Neuronal stem cell (in vitro differentiated cells): ENCODE data around the gene NEK5.
"Not testable (repeated sequence)": the region's sequence is repeated elsewhere in the genome, so short reads cannot be mapped to it uniquely, and the experiment has no call there.

Source experiments
- DNase-seq: peaks from one replicate; pipeline ENCODE4 v3.0.0-alpha.2; 2013; ENCODE audit warnings: low spot score
- H2AFZ ChIP-seq: one replicate; pipeline ENCODE4 v1.6.1; 2013; ENCODE audit warnings: mild to moderate bottlenecking, low read length, inconsistent platforms
- H2AK5ac ChIP-seq: 2 replicates; pipeline ENCODE4 v1.6.1; 2013; ENCODE audit warnings: low read depth, mild to moderate bottlenecking, inconsistent platforms, low read length, moderate library complexity, mixed read lengths
- H2BK120ac ChIP-seq: 2 replicates; pipeline ENCODE4 v1.6.1; 2013; ENCODE audit warnings: low read depth, mild to moderate bottlenecking, inconsistent platforms, low read length, moderate library complexity, mixed read lengths
- H2BK12ac ChIP-seq: one replicate; pipeline ENCODE4 v1.6.1; 2013; ENCODE audit warnings: low read length, inconsistent platforms
- H2BK15ac ChIP-seq: 2 replicates; pipeline ENCODE4 v1.6.1; 2013; ENCODE audit warnings: mild to moderate bottlenecking, low read length, inconsistent platforms, mixed read lengths
- H2BK5ac ChIP-seq: one replicate; pipeline ENCODE4 v1.6.1; 2013; ENCODE audit warnings: inconsistent platforms, mild to moderate bottlenecking, low read length, moderate library complexity
- H3K14ac ChIP-seq: one replicate; pipeline ENCODE4 v1.6.1; 2013; ENCODE audit warnings: low read length, inconsistent platforms
- H3K18ac ChIP-seq: 2 replicates; pipeline ENCODE4 v1.6.1; 2013; ENCODE audit warnings: low read length, inconsistent platforms
- H3K23ac ChIP-seq: 2 replicates; pipeline ENCODE4 v1.6.1; 2013; ENCODE audit warnings: low read depth, mild to moderate bottlenecking, mixed read lengths, low read length, inconsistent platforms; ENCODE audit not compliant: poor library complexity
- H3K27ac ChIP-seq: replicated peaks from 3 replicates; pipeline ENCODE4 v1.5.1; 2013; ENCODE audit warnings: low read length, inconsistent platforms
- H3K27me3 ChIP-seq, 3 experiments: 2 replicates each; pipeline ENCODE4 v1.6.1; 2013; ENCODE audit warnings: low read length in 3 of 3, mild to moderate bottlenecking in 2 of 3, inconsistent platforms in 1 of 3, low read depth in 1 of 3, mixed read lengths in 1 of 3, moderate library complexity in 1 of 3; ENCODE audit not compliant: control insufficient read depth in 3 of 3, insufficient read depth in 3 of 3
- H3K36me3 ChIP-seq, 2 donors: replicated peaks in 1 of 2; 2 replicates each; pipeline ENCODE4 v1.6.1; 2013; ENCODE audit warnings: low read length in 2 of 2; ENCODE audit not compliant: control insufficient read depth in 2 of 2, insufficient read depth in 2 of 2
- H3K4ac ChIP-seq: 2 replicates; pipeline ENCODE4 v1.6.1; 2013; ENCODE audit warnings: inconsistent platforms, mild to moderate bottlenecking, low read length, moderate library complexity
- H3K4me1 ChIP-seq, 2 donors: 1 replicate in 1 of 2; 2 replicates in 1 of 2; pipeline ENCODE4 v1.6.1; 2013; ENCODE audit warnings: low read length in 2 of 2, low read depth in 1 of 2; ENCODE audit not compliant: control insufficient read depth in 2 of 2, insufficient read depth in 1 of 2
- H3K4me2 ChIP-seq: one replicate; pipeline ENCODE4 v1.6.1; 2013; ENCODE audit warnings: mild to moderate bottlenecking, low read length, inconsistent platforms; ENCODE audit not compliant: insufficient read depth, poor library complexity, severe bottlenecking
- H3K4me3 ChIP-seq, 2 donors: 2 replicates each; pipeline ENCODE4 v1.5.1; 2013; ENCODE audit warnings: low read length in 2 of 2, mild to moderate bottlenecking in 2 of 2, inconsistent platforms in 1 of 2, moderate library complexity in 1 of 2
- H3K79me1 ChIP-seq: one replicate; pipeline ENCODE4 v1.6.1; 2013; ENCODE audit warnings: low read depth, mild to moderate bottlenecking, inconsistent platforms, low read length, moderate library complexity
- H3K9ac ChIP-seq: one replicate; pipeline ENCODE4 v1.6.1; 2013; ENCODE audit warnings: mild to moderate bottlenecking, low read depth, low read length, inconsistent platforms; ENCODE audit not compliant: poor library complexity
- H3K9me3 ChIP-seq, 2 donors: replicated peaks in 1 of 2; 2 replicates each; pipeline versions ENCODE3 to v1.6.1; 2013; ENCODE audit warnings: low read length in 2 of 2, mild to moderate bottlenecking in 2 of 2, inconsistent platforms in 1 of 2, low read depth in 1 of 2, mixed read lengths in 1 of 2, moderate library complexity in 1 of 2; ENCODE audit not compliant: control insufficient read depth in 2 of 2, insufficient read depth in 1 of 2
- H4K8ac ChIP-seq: one replicate; pipeline ENCODE4 v1.6.1; 2013; ENCODE audit warnings: low read depth, mild to moderate bottlenecking, inconsistent platforms, low read length, moderate library complexity
- H4K91ac ChIP-seq: one replicate; pipeline ENCODE4 v1.6.1; 2013; ENCODE audit warnings: low read length, low read depth, mild to moderate bottlenecking, inconsistent platforms; ENCODE audit not compliant: poor library complexity
- whole genome bisulfite sequencing, 2 donors: extraction: QIAGEN DNeasy Blood & Tissue Kit; methylation state at CpG; one replicate each; pipeline ENCODE4 v1.1.7; 2013; ENCODE audit warnings: missing lambda C conversion rate in 2 of 2, mixed read lengths in 1 of 2; ENCODE audit not compliant: insufficient read length in 2 of 2, insufficient replicate concordance in 1 of 2; ENCODE audit errors: extremely low coverage in 2 of 2; 5-methylcytosine and 5-hydroxymethylcytosine counted together

The NEK5 gene

GRCh38 chr13:52070929-52071523, 57.8 kb downstream of the NEK5 start:
- no peak overlapping the region for H3K14ac ChIP-seq
- DNase-seq = no peak
- no peak overlapping the region for H3K9ac ChIP-seq
- no peak overlapping the region for H3K4me3 ChIP-seq
- H3K36me3 ChIP-seq = no peaks in the 10 kb centered on the region
- WGBS, 2 donors = no CpG with 5 or more reads among the region's 1 CpG
- no peak overlapping the region for H4K91ac ChIP-seq
- H2AFZ ChIP-seq = no peak overlapping the region
- H2BK120ac ChIP-seq = no peak overlapping the region
- no peak overlapping the region for H3K23ac ChIP-seq
- H3K79me1 ChIP-seq = no peaks in the 10 kb centered on the region
- H2BK12ac ChIP-seq = no peak overlapping the region
- H3K27ac ChIP-seq = no peak overlapping the region
- no peak overlapping the region for H2AK5ac ChIP-seq
- H4K8ac ChIP-seq = no peak overlapping the region
- no peak overlapping the region for H3K4ac ChIP-seq
- H3K4me1 ChIP-seq = no peaks in the 10 kb centered on the region
- H3K27me3 ChIP-seq = peaks cover 0 to 2% (median 0%) of the 10 kb centered on the region in 3 experiments
- H3K4me2 ChIP-seq = no peak overlapping the region
- no peak overlapping the region for H2BK5ac ChIP-seq
- no peak overlapping the region for H2BK15ac ChIP-seq
- H3K18ac ChIP-seq = no peak overlapping the region
- H3K9me3 ChIP-seq = peaks cover 13 to 14% of the 10 kb centered on the region in 2 donors

- no peaks in the 10 kb centered on the region for H3K36me3 ChIP-seq
- H2BK120ac ChIP-seq = no peak overlapping the region
- no peak overlapping the region for H3K9ac ChIP-seq
- no peak overlapping the region for H3K14ac ChIP-seq
- no peak overlapping the region for H3K27ac ChIP-seq
- H4K91ac ChIP-seq = no peak overlapping the region
- no peaks in the 10 kb centered on the region for H3K27me3 ChIP-seq
- no peaks in the 10 kb centered on the region for H3K79me1 ChIP-seq
- no peak overlapping the region for H2BK12ac ChIP-seq
- no peak overlapping the region for H2AFZ ChIP-seq
- peaks cover 18 to 19% of the 10 kb centered on the region in 2 donors for H3K9me3 ChIP-seq
- DNase-seq = no peak
- H3K4me2 ChIP-seq = no peak overlapping the region
- H3K4ac ChIP-seq = no peak overlapping the region
- H2BK15ac ChIP-seq = no peak overlapping the region
- H2AK5ac ChIP-seq = no peak overlapping the region
- H3K4me1 ChIP-seq = no peaks in the 10 kb centered on the region
- no peak overlapping the region for H3K18ac ChIP-seq
- H2BK5ac ChIP-seq = no peak overlapping the region
- no peak overlapping the region for H3K23ac ChIP-seq
- H4K8ac ChIP-seq = no peak overlapping the region
- H3K4me3 ChIP-seq = no peak overlapping the region
Observed at GRCh38 chr13:52067237-52067636, 61.6 kb downstream of the NEK5 start.

- H2BK5ac ChIP-seq = no peak overlapping the region
- H3K27me3 ChIP-seq = no peaks in the 10 kb centered on the region
- no peak overlapping the region for H4K8ac ChIP-seq
- H3K36me3 ChIP-seq = no peaks in the 10 kb centered on the region
- no peak overlapping the region for H3K27ac ChIP-seq
- H3K4me3 ChIP-seq = no peak overlapping the region
- DNase-seq = no peak
- no peak overlapping the region for H3K4ac ChIP-seq
- H3K9ac ChIP-seq = no peak overlapping the region
- H3K23ac ChIP-seq = no peak overlapping the region
- H3K79me1 ChIP-seq = no peaks in the 10 kb centered on the region
- no peak overlapping the region for H3K18ac ChIP-seq
- H3K9me3 ChIP-seq = peaks cover 12 to 13% of the 10 kb centered on the region in 2 donors
- no peak overlapping the region for H3K14ac ChIP-seq
- no peak overlapping the region for H2AFZ ChIP-seq
- no peak overlapping the region for H4K91ac ChIP-seq
- no peaks in the 10 kb centered on the region for H3K4me1 ChIP-seq
- no peak overlapping the region for H2BK120ac ChIP-seq
- no peak overlapping the region for H2AK5ac ChIP-seq
- H2BK15ac ChIP-seq = no peak overlapping the region
- no peak overlapping the region for H3K4me2 ChIP-seq
- WGBS, 2 donors = no CpG with 5 or more reads among the region's 3 CpGs
- no peak overlapping the region for H2BK12ac ChIP-seq
Observed at GRCh38 chr13:52061587-52061986, 67.3 kb downstream of the NEK5 start.

GRCh38 chr13:52061064-52061463, 67.8 kb downstream of the NEK5 start:
- no CpG with 5 or more reads among the region's 3 CpGs for WGBS, 2 donors

More at GRCh38 chr13:52061064-52061463, 67.8 kb downstream of the NEK5 start:
- not testable (repeated sequence) for H3K14ac ChIP-seq, H3K4ac ChIP-seq, H4K91ac ChIP-seq, H2BK12ac ChIP-seq, H3K4me3 ChIP-seq, H2AFZ ChIP-seq, H3K4me1 ChIP-seq, H3K4me2 ChIP-seq, H3K18ac ChIP-seq, H3K9ac ChIP-seq, H3K36me3 ChIP-seq, H2BK5ac ChIP-seq, H4K8ac ChIP-seq, H3K27ac ChIP-seq, H2AK5ac ChIP-seq, H3K27me3 ChIP-seq, H2BK120ac ChIP-seq, H3K23ac ChIP-seq, H3K79me1 ChIP-seq, H2BK15ac ChIP-seq, DNase-seq
- H3K9me3 ChIP-seq = peaks cover 12 to 13% of the 10 kb centered on the region in 2 donors
